HCT116 (cell line): ENCODE data around the gene UBL4B.

ENCODE experiments used
- EGR1 ChIP-seq: IDR thresholded peaks from 2 replicates; pipeline ENCODE4 v1.6.1; 2012; ENCODE audit warnings: low read depth
- EZH2 ChIP-seq: fragments of 200-600 bp; sonication (generic); IDR thresholded peaks from 2 replicates; pipeline ENCODE4 v1.6.1; 2017; ENCODE audit warnings: antibody characterized with exemption, mixed run types
- POLR2A ChIP-seq: IDR thresholded peaks from 2 replicates; pipeline ENCODE4 v1.7.0; 2011; ENCODE audit warnings: borderline replicate concordance; ENCODE audit not compliant: insufficient read depth, insufficient read length; ENCODE audit errors: extremely low read depth
- POLR2AphosphoS5 ChIP-seq: IDR thresholded peaks from 2 replicates; pipeline ENCODE4 v1.6.1; 2011; ENCODE audit warnings: mild to moderate bottlenecking, low read depth, low read length, moderate library complexity
- RAD21 ChIP-seq: IDR thresholded peaks from 2 replicates; pipeline ENCODE4 v1.6.1; 2012; ENCODE audit warnings: low read depth, mild to moderate bottlenecking
- SRF ChIP-seq: IDR thresholded peaks from 2 replicates; pipeline ENCODE4 v1.6.1; 2012; ENCODE audit warnings: low read depth
- YY1 ChIP-seq: IDR thresholded peaks from 2 replicates; pipeline ENCODE4 v1.6.1; 2011; ENCODE audit warnings: low read length, low read depth, moderate library complexity, mild to moderate bottlenecking; ENCODE audit not compliant: insufficient replicate concordance; ENCODE audit errors: extremely low read depth
- ZNF274 ChIP-seq: fragments of 200-500 bp; sonication (Bioruptor generic); IDR thresholded peaks from 2 replicates; pipeline ENCODE4 v1.6.1; 2014; ENCODE audit warnings: mild to moderate bottlenecking, low read depth, low read length, inconsistent platforms
- TF ChIP-seq, protein P1 (sequence below), 3 experiments: fragments of 200-600 bp in 1 of 3; sonication (generic) in 1 of 3; IDR thresholded peaks in 2 of 3; conservative IDR thresholded peaks in 1 of 3; 2 replicates each; pipeline ENCODE4 v1.5.1; 2012 to 2017; ENCODE audit warnings: low read depth in 2 of 3, low read length in 2 of 3, antibody characterized with exemption in 1 of 3, borderline replicate concordance in 1 of 3, control low read depth in 1 of 3, mild to moderate bottlenecking in 1 of 3, mixed read lengths in 1 of 3, mixed run types in 1 of 3, moderate library complexity in 1 of 3; ENCODE audit not compliant: insufficient read depth in 1 of 3
- TF ChIP-seq, protein P2 (sequence below): IDR thresholded peaks from 2 replicates; pipeline ENCODE4 v1.6.1; 2012
- TF ChIP-seq, protein P3 (sequence below): IDR thresholded peaks from 2 replicates; pipeline ENCODE4 v1.6.1; 2012; ENCODE audit warnings: low read depth

DNA sequence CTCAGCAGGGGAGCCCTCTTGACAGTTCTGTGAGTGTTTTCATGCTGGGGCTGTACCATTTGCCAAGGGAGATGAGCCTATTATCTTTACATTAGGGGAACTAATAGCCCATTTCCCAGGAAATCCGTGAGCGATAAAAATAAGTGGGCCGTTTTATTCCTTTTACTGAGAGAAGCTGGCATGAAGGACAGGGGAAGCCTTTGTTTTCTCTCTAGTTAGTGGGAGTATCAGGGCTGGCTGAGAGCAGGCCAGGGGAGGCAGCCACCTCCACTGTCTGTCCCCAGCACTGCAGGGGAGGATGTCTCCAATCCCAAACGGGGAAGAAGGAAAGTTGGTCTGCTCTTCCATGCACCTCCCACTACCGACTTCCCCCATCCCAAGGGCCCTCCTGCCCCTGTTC lies 2.5 kb downstream of the UBL4B start:
- TF ChIP-seq POLR2A = no peak
- TF ChIP-seq, protein P1, sequence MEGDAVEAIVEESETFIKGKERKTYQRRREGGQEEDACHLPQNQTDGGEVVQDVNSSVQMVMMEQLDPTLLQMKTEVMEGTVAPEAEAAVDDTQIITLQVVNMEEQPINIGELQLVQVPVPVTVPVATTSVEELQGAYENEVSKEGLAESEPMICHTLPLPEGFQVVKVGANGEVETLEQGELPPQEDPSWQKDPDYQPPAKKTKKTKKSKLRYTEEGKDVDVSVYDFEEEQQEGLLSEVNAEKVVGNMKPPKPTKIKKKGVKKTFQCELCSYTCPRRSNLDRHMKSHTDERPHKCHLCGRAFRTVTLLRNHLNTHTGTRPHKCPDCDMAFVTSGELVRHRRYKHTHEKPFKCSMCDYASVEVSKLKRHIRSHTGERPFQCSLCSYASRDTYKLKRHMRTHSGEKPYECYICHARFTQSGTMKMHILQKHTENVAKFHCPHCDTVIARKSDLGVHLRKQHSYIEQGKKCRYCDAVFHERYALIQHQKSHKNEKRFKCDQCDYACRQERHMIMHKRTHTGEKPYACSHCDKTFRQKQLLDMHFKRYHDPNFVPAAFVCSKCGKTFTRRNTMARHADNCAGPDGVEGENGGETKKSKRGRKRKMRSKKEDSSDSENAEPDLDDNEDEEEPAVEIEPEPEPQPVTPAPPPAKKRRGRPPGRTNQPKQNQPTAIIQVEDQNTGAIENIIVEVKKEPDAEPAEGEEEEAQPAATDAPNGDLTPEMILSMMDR (IDR thresholded peaks at IDR 0.05 in 2 of 3, conservative IDR thresholded peaks at IDR 0.05 in 1 of 3; ENCODE audit: borderline replicate concordance in 1 of 3, insufficient read depth in 1 of 3, low read depth in 2 of 3, low read length in 2 of 3) = no peak
- TF ChIP-seq EGR1 = no peak
- TF ChIP-seq ZNF274 = no peak
- TF ChIP-seq POLR2AphosphoS5 = no peak
- TF ChIP-seq YY1 = no peak
- TF ChIP-seq EZH2 = no peak
- TF ChIP-seq, protein P2, sequence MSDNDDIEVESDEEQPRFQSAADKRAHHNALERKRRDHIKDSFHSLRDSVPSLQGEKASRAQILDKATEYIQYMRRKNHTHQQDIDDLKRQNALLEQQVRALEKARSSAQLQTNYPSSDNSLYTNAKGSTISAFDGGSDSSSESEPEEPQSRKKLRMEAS = no peak
- TF ChIP-seq, protein P3, sequence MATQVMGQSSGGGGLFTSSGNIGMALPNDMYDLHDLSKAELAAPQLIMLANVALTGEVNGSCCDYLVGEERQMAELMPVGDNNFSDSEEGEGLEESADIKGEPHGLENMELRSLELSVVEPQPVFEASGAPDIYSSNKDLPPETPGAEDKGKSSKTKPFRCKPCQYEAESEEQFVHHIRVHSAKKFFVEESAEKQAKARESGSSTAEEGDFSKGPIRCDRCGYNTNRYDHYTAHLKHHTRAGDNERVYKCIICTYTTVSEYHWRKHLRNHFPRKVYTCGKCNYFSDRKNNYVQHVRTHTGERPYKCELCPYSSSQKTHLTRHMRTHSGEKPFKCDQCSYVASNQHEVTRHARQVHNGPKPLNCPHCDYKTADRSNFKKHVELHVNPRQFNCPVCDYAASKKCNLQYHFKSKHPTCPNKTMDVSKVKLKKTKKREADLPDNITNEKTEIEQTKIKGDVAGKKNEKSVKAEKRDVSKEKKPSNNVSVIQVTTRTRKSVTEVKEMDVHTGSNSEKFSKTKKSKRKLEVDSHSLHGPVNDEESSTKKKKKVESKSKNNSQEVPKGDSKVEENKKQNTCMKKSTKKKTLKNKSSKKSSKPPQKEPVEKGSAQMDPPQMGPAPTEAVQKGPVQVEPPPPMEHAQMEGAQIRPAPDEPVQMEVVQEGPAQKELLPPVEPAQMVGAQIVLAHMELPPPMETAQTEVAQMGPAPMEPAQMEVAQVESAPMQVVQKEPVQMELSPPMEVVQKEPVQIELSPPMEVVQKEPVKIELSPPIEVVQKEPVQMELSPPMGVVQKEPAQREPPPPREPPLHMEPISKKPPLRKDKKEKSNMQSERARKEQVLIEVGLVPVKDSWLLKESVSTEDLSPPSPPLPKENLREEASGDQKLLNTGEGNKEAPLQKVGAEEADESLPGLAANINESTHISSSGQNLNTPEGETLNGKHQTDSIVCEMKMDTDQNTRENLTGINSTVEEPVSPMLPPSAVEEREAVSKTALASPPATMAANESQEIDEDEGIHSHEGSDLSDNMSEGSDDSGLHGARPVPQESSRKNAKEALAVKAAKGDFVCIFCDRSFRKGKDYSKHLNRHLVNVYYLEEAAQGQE = no peak
- TF ChIP-seq RAD21 = no peak
- no peak for TF ChIP-seq SRF
